ENCODE data around the gene SETD9. TPM values are rescaled to one million over a fixed set of nuclear protein-coding genes. Genes with fewer than 3 reads are reported as not detected.

SETD9 gene
- total RNA-seq, 1 experiment from 2014 or later = 20.5 TPM

GRCh38 chr5:56951126-56951945 is 41.9 kb downstream of the SETD9 start:
- CTCF ChIA-PET = interaction anchor here (0.6 to 2.1 kb wide), 5 partner anchors 144 to 1617 kb away, joined by 3 to 19 read pairs (median 4); no protein-coding TSS in a partner anchor
- Histone ChIP-seq H3K4me1 (ENCODE audit: control insufficient read depth, insufficient read depth, low read length) (peaks cover 10% of the 10 kb centered on the region), H3K9me3 (ENCODE audit: control insufficient read depth, insufficient read depth, low read depth, low read length) (no peaks in the 10 kb centered on the region), H3K4me3 (ENCODE audit: low read depth in 2 of 2, low read length in 2 of 2) (peak overlapping the region; percentile 82 to 84), H3K27me3 (ENCODE audit: control insufficient read depth, insufficient read depth, low read length) (peaks cover 4% of the 10 kb centered on the region; the same call in 1 of the 2 replicates), H3K27ac (ENCODE audit: low read length) (peak overlapping the region; percentile 73), H3K36me3 (ENCODE audit: control insufficient read depth, insufficient read depth, low read length) (peaks cover 17% of the 10 kb centered on the region)
- no peak for TF ChIP-seq REST (IDR thresholded peaks at IDR 0.05; ENCODE audit: insufficient read depth in 1 of 2, low read depth in 2 of 2, low read length in 1 of 2)
- TF ChIP-seq SIN3A (IDR thresholded peaks at IDR 0.05; ENCODE audit: borderline replicate concordance, insufficient read depth, low read depth, low read length) = no peak
- no peak for TF ChIP-seq CTCF (IDR thresholded peaks at IDR 0.05)
- no peak for TF ChIP-seq POLR2AphosphoS5 (IDR thresholded peaks at IDR 0.05; ENCODE audit: low read depth, low read length)
- TF ChIP-seq TCF7L2 (IDR thresholded peaks at IDR 0.05; ENCODE audit: low read depth, low read length) = no peak
- POLR2A ChIA-PET = interaction anchor here (0.6 to 0.7 kb wide), 2 partner anchors 41 to 153 kb away, joined by 4 to 11 read pairs; no protein-coding TSS in a partner anchor
- peak; percentile 74 for ATAC-seq
- in situ Hi-C loops (cut with HindIII; ENCODE audit: low pct_unique_long_range_greater_than_20kb, low sequenced_read_pairs) (no loop called here), intact Hi-C loops (cut with micrococcal nuclease; ENCODE audit: unreplicated experiment) (loop anchor here (10.0 kb wide), 1 partner anchor 133 kb away; no protein-coding TSS in a partner anchor)
- no peak for DNase-seq (ENCODE audit: low read depth, low spot score)
- no TSS peak for BruUV-seq (replicated peaks)

GRCh38 chr5:56951946-56952691 is 42.7 kb downstream of the SETD9 start, which contains the start of gene MIER3:
Gene MIER3 (minus strand): TSS chr5:56952123. CDS start chr5:56952102, 21 bp downstream.
- peak; percentile 99 for ATAC-seq
- TF ChIP-seq SIN3A (IDR thresholded peaks at IDR 0.05; ENCODE audit: borderline replicate concordance, insufficient read depth, low read depth, low read length) = no peak
- peak; percentile 68; the same call in 1 of the 2 replicates for TF ChIP-seq POLR2AphosphoS5 (IDR thresholded peaks at IDR 0.05; ENCODE audit: low read depth, low read length)
- H3K9me3 ChIP-seq (ENCODE audit: control insufficient read depth, insufficient read depth, low read depth, low read length) = no peaks in the 10 kb centered on the region
- DNase-seq (ENCODE audit: low read depth, low spot score) = no peak
- ChIA-PET POLR2A (no interaction called here), CTCF (interaction anchor here (0.7 kb wide), 1 partner anchor 227 kb away, joined by 3 read pairs; no protein-coding TSS in a partner anchor)
- H3K27ac ChIP-seq (ENCODE audit: low read length) = peak within 1 kb of the TSS; percentile 85
- BruUV-seq (replicated peaks) = no TSS peak
- intact Hi-C loops (cut with micrococcal nuclease; ENCODE audit: unreplicated experiment) (loop anchor here (10.0 kb wide), 1 partner anchor 133 kb away; no protein-coding TSS in a partner anchor), in situ Hi-C loops (cut with HindIII; ENCODE audit: low pct_unique_long_range_greater_than_20kb, low sequenced_read_pairs) (no loop called here)
- H3K4me3 ChIP-seq (ENCODE audit: low read depth in 2 of 2, low read length in 2 of 2) = peak within 1 kb of the TSS; percentile 82 to 84
- peaks cover 9% of the 10 kb centered on the region for H3K36me3 ChIP-seq (ENCODE audit: control insufficient read depth, insufficient read depth, low read length)
- peaks cover 12% of the 10 kb centered on the region; the same call in 1 of the 2 replicates for H3K27me3 ChIP-seq (ENCODE audit: control insufficient read depth, insufficient read depth, low read length)
- peaks cover 10% of the 10 kb centered on the region for H3K4me1 ChIP-seq (ENCODE audit: control insufficient read depth, insufficient read depth, low read length)
